Fibroblast of skin of scalp (primary cell): ENCODE measurements around the gene LSS.
"Not testable (repeated sequence)": the region's sequence is repeated elsewhere in the genome, so short reads cannot be mapped to it uniquely, and the experiment has no call there.

Experiments used
- DNase-seq: peaks from one replicate; pipeline ENCODE4 v3.0.0-alpha.2; 2013

Gene LSS

DNA sequence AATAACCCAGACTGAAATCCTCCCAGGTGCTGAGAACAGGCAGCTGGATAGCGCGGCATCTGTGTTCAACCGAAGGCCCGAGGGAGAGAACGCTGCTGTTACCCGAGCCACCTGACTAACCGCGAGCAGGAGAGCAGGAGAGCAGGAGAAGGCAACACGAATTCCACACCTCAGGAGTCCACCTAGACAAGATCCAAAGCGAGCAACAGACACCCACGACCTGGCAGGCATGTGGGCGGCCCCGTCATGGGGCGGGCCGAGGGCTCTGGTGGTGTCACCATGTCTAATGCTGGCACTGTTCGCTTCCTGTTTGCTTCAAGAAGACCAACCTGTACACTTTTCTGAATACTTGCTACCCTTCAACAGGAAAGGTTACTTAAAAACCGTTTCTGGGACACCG is 23.4 kb downstream of the LSS start:
- no peak for DNase-seq

DNA sequence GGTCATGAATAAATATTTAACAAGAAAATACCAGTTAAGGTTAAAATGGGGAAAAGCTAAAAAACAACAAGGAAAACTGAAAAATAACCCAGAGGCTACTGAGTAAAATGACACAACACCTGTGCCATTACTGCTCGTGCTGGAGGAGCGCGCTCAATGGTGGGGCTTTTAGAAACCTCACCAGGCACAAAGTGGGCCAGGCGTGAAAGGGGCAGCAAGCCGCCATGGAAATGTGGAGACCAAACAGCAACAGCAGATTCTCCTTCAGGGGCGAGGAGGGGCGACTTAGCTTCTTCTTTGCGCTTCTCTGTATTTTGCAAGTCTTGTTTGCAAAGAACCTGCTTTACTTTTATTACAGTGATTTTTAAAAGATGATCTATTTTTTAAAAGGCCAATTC is 25.4 kb downstream of the LSS start:
- DNase-seq: no peak

DNA sequence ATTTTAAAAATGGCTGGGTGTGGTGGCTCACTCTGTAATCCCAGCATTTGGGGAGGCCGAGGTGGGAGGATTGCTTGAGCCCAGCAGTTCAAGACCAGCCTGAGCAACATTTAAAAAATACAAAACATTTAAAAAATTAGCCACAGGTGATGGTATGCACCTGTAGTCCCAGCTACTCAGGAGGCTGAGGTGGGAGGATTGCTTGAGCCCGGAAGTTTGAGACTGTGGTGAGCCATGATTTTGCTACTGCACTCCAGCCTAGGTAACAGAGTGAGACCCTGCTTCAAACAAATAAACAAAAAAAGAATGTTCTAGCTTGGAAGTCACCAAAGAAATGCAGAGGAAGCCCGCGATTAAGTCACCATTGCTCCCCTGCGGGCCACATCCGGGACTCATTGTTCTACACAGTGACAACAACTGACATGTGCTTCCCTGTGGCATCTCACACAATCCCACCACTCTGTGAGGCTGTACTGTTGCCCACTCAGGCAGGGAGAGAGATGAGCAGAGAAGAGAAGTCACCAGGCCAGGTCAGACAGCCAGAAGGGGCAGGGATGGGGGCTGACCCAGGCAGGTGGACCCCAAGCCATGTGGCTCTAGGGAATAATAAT is 25.9 kb downstream of the LSS start:
- DNase-seq: no peak

DNA sequence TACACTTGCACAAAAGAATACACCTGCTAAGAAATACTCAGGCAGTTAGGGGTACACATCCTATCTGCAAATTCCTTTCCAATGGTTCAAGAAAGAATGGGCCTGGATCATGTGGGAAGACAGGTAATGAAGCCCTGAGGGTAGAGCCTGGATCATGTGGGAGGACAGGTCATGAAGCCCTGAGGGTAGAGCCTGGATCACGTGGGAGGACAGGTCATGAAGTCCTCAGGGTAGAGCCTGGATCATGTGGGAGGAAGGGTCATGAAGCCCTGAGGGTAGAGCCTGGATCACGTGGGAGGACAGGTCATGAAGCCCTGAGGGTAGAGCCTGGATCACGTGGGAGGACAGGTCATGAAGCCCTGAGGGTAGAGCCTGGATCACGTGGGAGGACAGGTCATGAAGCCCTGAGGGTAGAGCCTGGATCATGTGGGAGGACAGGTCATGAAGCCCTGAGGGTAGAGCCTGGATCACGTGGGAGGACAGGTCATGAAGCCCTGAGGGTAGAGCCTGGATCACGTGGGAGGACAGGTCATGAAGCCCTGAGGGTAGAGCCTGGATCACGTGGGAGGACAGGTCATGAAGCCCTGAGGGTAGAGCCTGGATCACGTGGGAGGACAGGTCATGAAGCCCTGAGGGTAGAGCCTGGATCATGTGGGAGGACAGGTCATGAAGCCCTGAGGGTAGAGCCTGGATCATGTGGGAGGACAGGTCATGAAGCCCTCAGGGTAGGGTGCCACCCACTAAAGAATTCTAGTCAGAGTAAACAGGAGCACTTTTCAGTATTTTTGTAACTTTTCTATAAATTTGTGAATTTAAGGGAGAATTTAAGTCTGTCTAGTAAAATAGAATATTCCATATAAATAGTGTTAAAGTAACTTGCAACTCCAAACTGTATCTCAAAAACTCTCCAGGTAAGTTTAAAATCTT is 27.4 kb downstream of the LSS start:
- not testable (repeated sequence) for DNase-seq

DNA sequence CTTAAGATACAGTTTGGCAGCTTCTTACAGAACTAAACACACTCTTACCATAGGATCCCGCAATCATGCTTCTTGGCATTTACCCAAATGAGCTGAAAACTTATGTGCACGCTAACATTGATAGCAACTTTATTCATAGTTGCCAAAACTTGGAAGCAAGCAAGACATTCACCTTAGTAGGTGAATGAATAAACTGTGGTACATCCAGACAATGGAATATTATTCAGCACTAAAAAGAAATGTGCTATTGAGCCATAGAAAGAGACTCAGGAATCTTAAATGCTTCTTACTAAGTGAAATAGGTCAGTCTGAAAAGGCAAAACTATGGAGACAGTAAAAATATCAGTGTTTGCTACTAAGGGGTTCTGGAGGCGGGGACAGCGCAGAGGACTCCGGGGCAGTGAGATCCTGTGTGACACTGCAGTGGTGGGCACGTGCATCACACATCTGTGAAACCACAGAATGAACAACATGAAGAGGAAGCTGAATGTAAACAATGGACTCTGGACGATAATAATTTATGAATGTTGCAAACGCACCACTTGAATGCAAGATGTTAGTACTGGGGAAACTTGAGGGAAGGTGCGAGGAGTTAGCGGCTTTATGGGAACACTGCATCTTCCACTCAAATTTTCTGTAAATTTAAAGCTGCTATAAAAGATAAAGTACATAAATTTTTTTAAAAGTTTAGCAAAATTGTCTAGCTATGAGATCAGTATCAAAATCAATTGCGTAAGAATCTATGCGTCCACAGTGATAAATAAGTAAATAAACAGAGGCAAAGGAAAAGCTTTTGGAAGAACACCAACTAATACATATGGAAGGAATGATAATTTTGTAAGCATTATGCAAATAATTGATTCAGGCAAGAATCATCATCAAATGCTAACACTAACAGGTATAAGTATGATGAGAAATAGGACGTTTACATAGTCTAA is 28.9 kb downstream of the LSS start:
- no peak for DNase-seq

DNA sequence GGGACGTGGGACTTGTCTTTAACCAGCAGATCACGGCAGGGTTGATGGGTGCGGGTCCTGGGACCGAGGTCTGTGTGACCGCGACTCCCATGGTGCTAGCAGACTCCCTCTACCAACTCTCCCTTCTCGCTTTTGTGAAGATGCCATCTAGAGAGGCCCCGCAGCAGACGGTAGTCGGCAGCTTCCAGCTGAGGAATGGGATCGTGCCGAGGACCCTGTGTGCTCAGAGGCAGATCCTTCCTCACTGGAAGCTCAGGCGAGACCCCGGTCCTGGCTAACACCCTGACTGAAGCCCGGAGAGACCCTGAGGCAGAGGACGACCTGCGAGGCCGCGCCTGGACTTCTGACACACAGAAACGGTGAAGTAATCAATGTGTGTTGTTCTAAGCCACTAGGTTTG is 31.8 kb downstream of the LSS start:
- DNase-seq: no peak

DNA sequence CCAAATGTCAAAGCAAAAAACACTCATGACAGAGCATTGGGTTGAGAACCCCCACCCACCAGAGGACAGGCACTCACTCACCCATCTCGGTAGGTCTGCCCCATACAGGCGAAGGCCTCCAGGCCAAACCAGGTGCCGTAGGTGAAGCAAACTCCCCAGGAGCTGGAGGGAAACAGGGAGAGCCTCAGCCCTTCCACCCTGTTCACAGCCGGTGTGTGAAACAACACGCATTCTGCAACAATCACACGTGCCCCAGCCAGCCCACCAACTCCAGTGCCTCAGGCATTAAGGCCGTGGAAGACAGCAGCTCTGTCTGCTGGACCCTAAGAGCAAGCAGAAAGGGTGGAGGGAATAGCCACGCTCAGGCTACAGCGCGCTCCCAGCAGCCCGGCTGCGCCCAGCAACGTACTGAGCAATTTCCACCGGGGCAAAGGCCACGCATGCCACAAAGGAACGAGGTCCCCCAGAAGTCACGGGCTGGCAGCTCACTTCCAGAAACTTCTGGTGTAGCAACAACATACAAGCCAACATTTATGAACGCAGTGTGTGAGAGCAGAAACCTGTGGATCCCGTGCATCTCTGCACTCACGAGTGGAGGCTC is 32.9 kb downstream of the LSS start:
- no peak for DNase-seq

DNA sequence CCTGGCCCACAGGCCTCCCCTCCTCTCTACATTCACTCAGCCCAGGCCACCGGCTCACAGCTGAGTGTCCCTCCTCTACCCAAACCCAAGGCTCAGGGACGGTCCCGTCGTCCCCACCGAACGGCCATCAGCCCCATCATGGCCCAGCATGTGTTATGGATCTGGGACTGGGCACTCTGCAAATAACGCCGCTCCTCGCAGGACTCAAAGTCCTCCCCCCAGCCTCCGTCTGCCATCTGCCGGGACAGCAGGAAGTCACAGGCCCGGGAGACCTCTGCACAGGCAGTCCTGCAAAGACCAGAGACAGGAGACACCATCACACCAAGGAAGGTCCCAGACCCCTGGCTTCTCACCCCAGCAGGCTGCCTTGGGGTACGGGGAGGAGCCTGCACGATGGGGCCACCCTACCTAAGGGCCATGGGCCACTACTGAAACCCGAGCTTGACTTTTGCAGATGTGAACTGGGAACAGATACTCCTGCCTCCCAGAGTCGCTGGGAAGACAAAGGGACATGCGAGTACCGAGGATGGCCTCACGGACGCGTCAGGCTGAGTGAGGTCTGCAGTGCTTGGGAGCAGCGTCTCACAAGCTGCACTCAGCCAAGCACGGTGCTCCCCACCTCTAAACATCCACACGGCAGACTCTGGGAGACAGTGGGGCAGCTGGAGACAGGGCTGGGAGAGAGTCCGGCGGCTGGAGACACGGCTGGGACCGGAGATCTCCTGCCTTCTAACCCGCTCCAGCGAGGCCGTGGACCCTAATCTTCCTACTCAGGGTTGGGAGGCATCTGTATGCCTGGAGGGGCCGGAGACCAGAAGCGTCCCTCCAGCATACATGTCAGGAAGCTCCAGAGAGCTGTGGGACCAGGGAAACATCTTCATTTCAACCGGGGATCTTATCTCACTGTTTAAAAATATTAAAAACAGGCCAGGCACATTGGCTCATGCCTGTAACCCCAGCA is 33.9 kb downstream of the LSS start:
- DNase-seq: no peak

DNA sequence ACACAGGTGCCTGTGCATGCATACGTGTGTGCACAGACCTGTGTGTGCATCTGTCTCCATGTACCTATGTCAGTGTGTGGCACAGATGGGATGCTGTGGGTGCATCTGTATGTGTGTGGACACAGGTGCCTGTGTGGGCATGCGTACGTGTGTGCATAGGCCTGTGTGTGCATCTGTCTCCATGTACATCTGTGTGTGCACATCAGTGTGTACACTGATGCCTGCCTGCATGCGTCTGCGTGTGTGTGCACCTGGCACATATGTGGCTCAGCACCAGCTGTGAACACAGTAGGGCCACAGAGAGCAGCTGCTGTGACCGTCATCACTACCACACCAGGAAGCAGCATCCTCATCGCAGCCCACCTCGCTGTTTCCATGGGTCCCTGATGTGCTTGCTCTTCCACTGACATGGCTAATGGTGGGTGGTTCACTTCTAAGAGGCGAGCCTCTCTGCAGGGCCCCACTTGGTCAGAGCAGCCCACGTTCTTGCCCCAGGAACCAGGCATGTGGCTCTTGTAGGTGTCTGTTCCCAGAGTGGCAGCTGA is 34.7 kb downstream of the LSS start:
- DNase-seq: no peak

DNA sequence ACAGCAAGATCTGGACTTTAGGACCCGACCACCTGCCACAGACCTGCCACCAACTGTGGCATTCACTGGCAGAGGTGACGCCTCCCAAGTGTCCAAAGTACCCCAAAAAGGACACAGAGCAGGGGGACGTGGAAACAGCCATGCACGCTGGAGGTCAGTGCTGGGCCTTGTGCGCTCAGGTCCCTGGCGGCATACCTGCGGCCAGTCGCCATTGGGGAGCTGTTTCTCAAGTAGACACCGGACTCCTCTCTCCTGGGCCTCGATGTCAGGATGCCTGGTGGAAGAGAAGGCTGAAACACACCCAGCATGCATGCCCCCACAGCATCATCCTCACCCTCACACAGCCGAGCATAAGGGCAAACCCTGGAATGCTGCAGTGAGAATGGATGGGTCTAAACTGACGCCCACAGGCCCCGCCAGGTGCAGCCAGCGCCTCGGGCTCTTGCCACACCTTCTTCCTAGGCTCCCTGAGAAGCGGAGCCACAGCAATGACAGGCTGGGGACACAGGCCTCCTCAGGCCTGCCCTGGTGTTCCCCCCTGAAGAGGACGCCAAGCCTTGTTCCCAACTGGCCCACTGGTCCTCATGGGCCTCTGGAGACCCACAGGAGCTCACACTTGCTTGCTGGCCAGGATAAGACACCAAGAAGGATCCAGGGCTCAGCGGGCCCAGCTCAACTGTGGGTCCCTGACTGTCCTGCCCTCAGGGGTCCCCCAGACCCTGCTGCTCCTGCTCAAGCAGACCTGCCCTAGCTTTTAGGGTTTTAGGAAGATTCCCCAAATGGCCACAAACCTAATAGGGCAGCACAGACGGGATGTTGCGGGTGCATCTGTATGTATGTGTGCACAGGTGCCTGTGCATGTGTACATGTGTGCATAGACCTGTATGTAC is 36.6 kb downstream of the LSS start:
- no peak for DNase-seq

DNA sequence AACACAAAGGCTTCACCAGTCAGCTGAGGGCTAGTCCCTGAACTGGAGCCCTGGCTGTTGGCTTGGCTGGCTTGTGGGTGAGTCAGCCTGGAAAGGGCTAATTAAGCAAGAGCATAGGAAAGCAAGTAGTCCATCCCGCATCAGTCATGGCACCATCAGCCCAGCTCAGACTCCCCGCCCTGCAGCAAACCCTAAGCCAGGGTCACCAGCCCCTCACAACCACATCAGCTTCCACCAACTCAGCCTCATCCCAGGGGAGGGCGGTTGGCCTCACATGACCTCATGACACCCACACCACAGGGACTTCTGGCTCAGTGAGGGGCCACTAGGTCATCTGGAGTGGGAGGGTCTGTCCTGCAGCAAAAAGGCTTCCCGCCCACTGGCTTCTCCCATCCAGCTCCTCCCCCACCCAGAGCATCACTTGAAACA is 37.3 kb downstream of the LSS start:
- peak; percentile 56 for DNase-seq

DNA sequence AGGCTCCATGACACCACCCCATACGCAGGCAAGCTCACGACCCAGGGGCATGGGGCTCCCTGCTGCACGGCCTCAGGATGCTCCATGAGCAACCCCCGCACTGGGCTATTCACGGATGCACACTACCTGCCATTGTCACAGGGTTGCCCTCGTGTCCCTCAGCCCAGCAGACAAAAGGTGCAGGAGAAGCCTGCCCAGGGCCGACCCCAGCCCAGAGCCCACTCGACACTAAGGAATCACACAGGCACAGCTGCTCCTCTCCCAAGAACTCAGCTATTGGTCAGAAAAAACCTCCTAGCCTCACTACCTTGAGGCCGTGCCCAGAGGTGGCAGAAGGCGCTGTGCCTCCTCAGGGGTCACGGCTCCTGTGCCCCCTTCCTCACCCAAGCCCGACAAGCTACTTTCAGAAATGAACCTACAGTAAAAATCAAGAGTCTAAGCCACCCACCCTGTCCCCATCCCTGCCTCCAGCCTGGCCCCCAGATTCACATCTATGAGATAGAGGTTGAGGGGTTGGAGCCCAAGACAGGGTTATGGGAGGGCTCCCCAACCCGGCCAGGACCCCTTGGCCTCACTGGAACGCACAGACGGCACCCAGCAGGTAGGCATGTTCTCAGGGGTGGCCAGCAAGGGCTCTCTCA is 38.0 kb downstream of the LSS start:
- DNase-seq: no peak

DNA sequence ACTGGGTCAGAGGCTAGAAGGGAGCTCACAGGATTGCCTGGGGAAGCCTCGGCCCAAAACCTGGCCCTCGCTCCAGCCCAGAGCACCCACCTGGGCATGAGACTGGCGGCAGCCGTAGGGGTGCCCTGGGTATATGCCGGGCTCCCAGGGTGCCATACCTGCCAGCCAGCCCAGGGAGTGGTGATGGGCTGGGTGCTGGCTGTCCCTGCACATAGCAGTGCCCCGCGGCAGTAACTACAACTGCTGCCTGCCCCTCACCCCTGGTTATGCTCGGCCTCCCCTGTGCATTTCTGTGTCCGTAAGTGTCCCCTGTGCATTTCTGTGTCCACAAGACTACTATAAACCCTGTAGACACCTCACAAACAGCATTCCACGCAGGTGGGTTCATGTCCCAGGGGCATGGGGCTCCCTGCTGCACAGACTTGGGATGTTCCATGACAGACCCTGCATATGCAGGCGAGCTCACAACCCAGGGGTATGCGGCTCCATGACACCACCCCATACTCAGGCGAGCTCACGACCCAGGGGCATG is 38.5 kb downstream of the LSS start:
- no peak for DNase-seq

DNA sequence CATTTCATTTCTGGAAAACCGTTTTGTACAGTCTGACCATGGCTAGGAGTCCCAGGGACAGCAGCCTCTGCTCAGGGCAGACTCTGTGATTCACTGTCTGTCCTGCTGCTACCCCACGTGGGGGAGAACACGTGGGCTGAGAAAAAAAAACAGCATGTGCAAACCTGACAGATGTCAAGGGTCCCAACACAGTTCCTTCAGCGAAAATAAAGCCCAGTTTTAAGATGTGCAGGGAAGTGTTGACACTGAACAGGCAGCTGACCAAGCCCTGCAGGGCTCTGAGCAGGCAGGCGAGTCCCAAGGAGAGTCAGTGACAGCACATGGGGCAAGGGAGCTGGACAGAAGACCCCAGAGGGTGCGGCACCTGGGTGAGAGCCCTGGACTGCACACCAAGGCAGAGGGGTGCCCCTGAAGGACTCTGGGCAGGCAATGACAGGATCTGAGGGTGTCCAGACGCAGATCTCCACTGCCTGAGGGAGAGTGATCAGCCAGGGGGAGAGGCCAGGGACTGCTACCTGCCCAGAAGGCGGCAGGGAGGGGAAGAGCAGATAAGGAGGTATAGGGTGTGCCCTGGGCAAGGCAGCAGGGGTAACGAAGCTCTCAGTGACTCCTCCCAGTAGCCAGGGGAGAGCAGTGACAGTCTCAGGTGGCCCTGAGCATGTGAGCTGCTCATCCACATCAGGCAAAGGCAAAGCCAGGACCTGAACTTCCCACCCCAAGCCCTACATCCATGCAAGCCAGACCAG is 39.2 kb downstream of the LSS start:
- DNase-seq: peak; percentile 50

DNA sequence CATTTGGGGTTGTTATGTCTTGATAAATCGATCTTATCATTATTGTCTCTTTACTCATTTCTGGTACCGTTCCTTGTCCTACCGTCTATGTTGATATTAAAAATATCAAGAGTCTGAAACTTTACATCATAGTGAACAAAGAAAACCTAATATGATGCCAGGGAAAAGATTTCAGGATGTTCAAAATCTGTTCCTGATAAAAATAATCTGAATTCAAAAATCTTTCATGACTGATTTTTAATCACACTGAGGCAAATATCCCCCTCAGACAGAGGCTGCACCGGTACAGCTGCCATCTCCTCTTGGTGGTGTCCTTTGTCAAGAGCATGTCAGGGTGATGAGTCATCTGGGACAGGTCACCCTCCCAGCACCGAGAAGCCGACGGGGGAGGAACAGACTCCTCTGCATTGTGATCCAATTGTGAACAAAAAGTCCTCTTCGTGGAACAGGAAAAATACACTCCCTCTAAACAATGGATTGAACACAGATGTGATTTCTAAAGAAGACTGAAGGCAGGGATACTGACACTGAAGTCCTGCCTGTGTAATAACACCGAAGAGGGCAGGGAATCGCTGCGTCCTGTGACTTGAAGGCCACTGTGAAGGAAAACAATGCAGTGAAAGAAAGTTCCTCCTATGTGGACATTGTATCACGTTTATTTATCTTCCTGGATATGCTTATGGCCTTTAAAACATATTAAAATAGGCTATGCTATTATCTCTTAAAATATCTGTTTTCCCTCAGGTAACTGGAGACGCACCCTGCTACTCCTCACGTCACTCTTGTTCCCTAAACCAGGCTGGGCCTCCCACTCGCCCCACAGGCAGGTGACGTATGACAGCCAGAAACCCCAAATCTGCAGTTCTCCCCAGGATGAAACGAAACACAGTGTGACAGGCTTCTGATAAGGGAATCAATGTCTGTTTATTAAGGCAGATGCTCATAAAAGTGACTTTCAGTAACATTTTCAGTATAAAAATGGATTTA is 40.1 kb downstream of the LSS start:
- DNase-seq: peak; percentile 70

DNA sequence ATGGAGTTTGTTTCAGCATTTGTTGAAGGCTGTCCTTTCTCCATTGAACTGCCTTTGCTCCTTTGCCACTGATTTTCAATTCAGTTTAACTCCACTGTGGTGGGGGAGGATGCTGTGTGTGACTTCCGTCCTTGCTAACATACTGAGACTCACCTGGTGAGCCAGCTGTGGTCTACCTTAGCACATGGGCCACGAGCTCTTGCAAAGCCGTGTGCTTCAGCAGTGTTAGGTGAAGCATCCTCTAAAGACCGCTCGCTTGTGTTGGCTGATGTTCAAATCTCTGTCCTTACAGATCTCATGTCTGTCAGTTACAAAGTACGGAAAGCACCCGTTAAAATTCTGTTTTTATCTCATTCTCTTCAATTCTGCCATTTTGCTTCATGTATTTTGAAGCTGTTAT is 40.8 kb downstream of the LSS start:
- no peak for DNase-seq

DNA sequence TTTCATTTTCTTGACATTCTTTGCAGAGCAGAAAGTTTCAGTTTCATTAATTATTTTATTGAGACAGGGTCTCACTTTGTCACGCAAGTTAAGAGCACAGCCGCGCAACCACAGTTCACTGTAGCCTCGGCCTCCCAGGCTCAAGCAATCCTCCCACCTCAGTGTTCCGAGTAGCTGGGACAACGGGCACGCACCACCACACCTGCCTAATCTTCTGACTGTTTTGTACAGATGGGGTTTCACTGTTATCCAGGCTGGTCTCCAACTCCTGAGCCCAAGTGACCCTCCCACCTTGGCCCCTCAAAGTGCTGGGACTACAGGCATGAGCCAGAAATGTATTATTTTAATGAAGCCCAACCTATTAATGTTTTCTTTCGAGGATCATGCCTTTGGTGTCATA is 41.3 kb downstream of the LSS start:
- no peak for DNase-seq
